Activated CD4-positive, alpha-beta T cell treated with anti-CD3 and anti-CD28 coated beads, Interleukin-2, amount 50 U/mL, for 4 hours (primary cell): ENCODE measurements around the gene PHACTR1.
"Not testable (repeated sequence)": the region's sequence is repeated elsewhere in the genome, so short reads cannot be mapped to it uniquely, and the experiment has no call there.

ENCODE experiments used
- DNase-seq, 2 experiments: peaks; one replicate each; pipeline ENCODE4 v3.0.0-alpha.2; 2020

The PHACTR1 gene

GRCh38 chr6:13216236-13217014, 499.9 kb downstream of the PHACTR1 start:
- no peak for DNase-seq

- DNase-seq: no peak
Observed at GRCh38 chr6:13217206-13217905, 500.8 kb downstream of the PHACTR1 start.

- DNase-seq: no peak
Observed at GRCh38 chr6:13220266-13220665, 503.7 kb downstream of the PHACTR1 start.

GRCh38 chr6:13222048-13222447, 505.5 kb downstream of the PHACTR1 start:
- no peak for DNase-seq

- no peak for DNase-seq
Observed at GRCh38 chr6:13226071-13226470, 509.5 kb downstream of the PHACTR1 start.

GRCh38 chr6:13228264-13229204, 512.0 kb downstream of the PHACTR1 start:
- DNase-seq: no peak

GRCh38 chr6:13229205-13230085, 512.9 kb downstream of the PHACTR1 start:
- DNase-seq: no peak

- no peak for DNase-seq
Observed at GRCh38 chr6:13233106-13233505, 516.5 kb downstream of the PHACTR1 start.

- DNase-seq: no peak
Observed at GRCh38 chr6:13234130-13234529, 517.6 kb downstream of the PHACTR1 start.

- no peak for DNase-seq
Observed at GRCh38 chr6:13235339-13235738, 518.8 kb downstream of the PHACTR1 start.

GRCh38 chr6:13237318-13237717, 520.8 kb downstream of the PHACTR1 start:
- DNase-seq: no peak

GRCh38 chr6:13238017-13238416, 521.5 kb downstream of the PHACTR1 start:
- no peak for DNase-seq

GRCh38 chr6:13238640-13239216, 522.2 kb downstream of the PHACTR1 start:
- no peak for DNase-seq

GRCh38 chr6:13239530-13240455, 523.2 kb downstream of the PHACTR1 start:
- DNase-seq: no peak

- no peak for DNase-seq
Observed at GRCh38 chr6:13241364-13241763, 524.8 kb downstream of the PHACTR1 start.

- DNase-seq: no peak
Observed at GRCh38 chr6:13242178-13242577, 525.6 kb downstream of the PHACTR1 start.

- no peak for DNase-seq
Observed at GRCh38 chr6:13242590-13242989, 526.0 kb downstream of the PHACTR1 start.

- no peak for DNase-seq
Observed at GRCh38 chr6:13243033-13243432, 526.5 kb downstream of the PHACTR1 start.

- DNase-seq: not testable (repeated sequence)
Observed at GRCh38 chr6:13243745-13244144, 527.2 kb downstream of the PHACTR1 start.

- no peak for DNase-seq
Observed at GRCh38 chr6:13247627-13248026, 531.1 kb downstream of the PHACTR1 start.

GRCh38 chr6:13248053-13248452, 531.5 kb downstream of the PHACTR1 start:
- DNase-seq: no peak
